Activated T-helper 17 cell treated with anti-CD3 and anti-CD28 coated beads, Interleukin-2, amount 50 U/mL, for 72 hours (primary cell): Measurements from ENCODE around the gene CDIPT. TPM values are rescaled to one million over a fixed set of nuclear protein-coding genes. Genes with fewer than 3 reads are reported as not detected.

ENCODE experiments used
- ATAC-seq: fragments of 150-1000 bp; cut with Tn5 transposase; replicated peaks from 2 replicates; pipeline ENCODE4 v1.10.0; 2021; ENCODE audit warnings: mild to moderate bottlenecking, moderate library complexity
- H3K27ac Mint-ChIP-seq: one replicate; pipeline ENCODE4 v1.8.0; 2022; ENCODE audit warnings: mixed read lengths
- H3K27me3 Mint-ChIP-seq: one replicate; pipeline ENCODE4 v1.8.0; 2022; ENCODE audit warnings: mixed read lengths
- H3K36me3 Mint-ChIP-seq: one replicate; pipeline ENCODE4 v1.8.0; 2022; ENCODE audit warnings: low read depth, mild to moderate bottlenecking, mixed read lengths
- H3K4me1 Mint-ChIP-seq: one replicate; pipeline ENCODE4 v1.8.0; 2022; ENCODE audit warnings: mixed read lengths
- H3K4me3 Mint-ChIP-seq: one replicate; pipeline ENCODE4 v1.8.0; 2022; ENCODE audit warnings: mild to moderate bottlenecking, mixed read lengths
- H3K9me3 Mint-ChIP-seq: one replicate; pipeline ENCODE4 v1.8.0; 2022; ENCODE audit warnings: mixed read lengths
- total RNA-seq, 2 donors: library from RNA; stranded (reverse); gene quantifications; one replicate each; pipeline ENCODE4 v1.2.3, GENCODE V29; 2022

Gene CDIPT
- total RNA-seq, 2 donors from 2014 or later = 36.1 to 45.9 TPM

GRCh38 chr16:29809031-29809747, 53.8 kb downstream of the CDIPT start:
- H3K36me3 Mint-ChIP-seq = peaks cover 56% of the 10 kb centered on the region
- peaks cover 29% of the 10 kb centered on the region for H3K4me1 Mint-ChIP-seq
- H3K27ac Mint-ChIP-seq = peak overlapping the region; percentile 98
- ATAC-seq = no peak
- no peaks in the 10 kb centered on the region for H3K9me3 Mint-ChIP-seq
- no peaks in the 10 kb centered on the region for H3K27me3 Mint-ChIP-seq
- H3K4me3 Mint-ChIP-seq = peak overlapping the region; percentile 97

Other genes with a start within 250 kb of the CDIPT start
- 100 to 1,000 TPM; 137 to 173 TPM for gene SPN, start 200.0 kb downstream of the CDIPT start, total RNA-seq
- 1 to 10 TPM; 3.2 to 4.3 TPM for gene QPRT, start 184.0 kb downstream of the CDIPT start, total RNA-seq
- 10 to 100 TPM; 15.9 to 23.5 TPM for gene C16orf54, start 117.2 kb downstream of the CDIPT start, total RNA-seq
- not detected for gene ZG16, start 85.0 kb downstream of the CDIPT start, total RNA-seq
- gene KIF22, start 72.5 kb downstream of the CDIPT start, total RNA-seq = 100 to 1,000 TPM; 122 to 139 TPM
- gene MAZ, start 56.7 kb downstream of the CDIPT start, total RNA-seq = 100 to 1,000 TPM; 239 to 288 TPM
- 1 to 10 TPM; 1.2 to 9.1 TPM for gene PRRT2, start 51.0 kb downstream of the CDIPT start, total RNA-seq
- gene PAGR1, start 47.1 kb downstream of the CDIPT start, total RNA-seq = 10 to 100 TPM; 26.8 to 26.9 TPM
- gene MVP, start 42.8 kb downstream of the CDIPT start, total RNA-seq = 100 to 1,000 TPM; 101 to 133 TPM
- gene SEZ6L2, start 36.3 kb upstream of the CDIPT start, total RNA-seq = under 1 TPM in 1 of 2 donors, not detected in 1; 0.56 TPM
- gene ASPHD1, start 37.3 kb upstream of the CDIPT start, total RNA-seq = 1 to 10 TPM; 3.1 to 3.5 TPM
- 10 to 100 TPM; 31.9 to 36.0 TPM for gene KCTD13, start 63.0 kb upstream of the CDIPT start, total RNA-seq
- 10 to 100 TPM; 55.2 to 70.8 TPM for gene TMEM219, start 98.9 kb upstream of the CDIPT start, total RNA-seq
- gene TAOK2, start 110.6 kb upstream of the CDIPT start, total RNA-seq = 10 to 100 TPM; 34.9 to 44.0 TPM
- gene HIRIP3, start 132.4 kb upstream of the CDIPT start, total RNA-seq = 10 to 100 TPM; 23.9 to 34.1 TPM
- gene INO80E, start 133.0 kb upstream of the CDIPT start, total RNA-seq = 100 to 1,000 TPM in 1 of 2 donors, 10 to 100 TPM in 1; 77.9 to 116 TPM
- gene DOC2A, start 147.8 kb upstream of the CDIPT start, total RNA-seq = 1 to 10 TPM in 1 of 2 donors, under 1 TPM in 1; 0.19 to 1.0 TPM
- not detected for gene C16orf92, start 160.0 kb upstream of the CDIPT start, total RNA-seq
- 1 to 10 TPM; 1.9 to 7.4 TPM for gene TLCD3B, start 168.0 kb upstream of the CDIPT start, total RNA-seq
- 1,000 to 10,000 TPM; 2,200 to 3,862 TPM for gene ALDOA, start 202.5 kb upstream of the CDIPT start, total RNA-seq
- 100 to 1,000 TPM; 111 to 147 TPM for gene PPP4C, start 212.8 kb upstream of the CDIPT start, total RNA-seq
- gene TBX6, start 228.7 kb upstream of the CDIPT start, total RNA-seq = 1 to 10 TPM; 1.1 to 3.7 TPM
- gene YPEL3, start 233.0 kb upstream of the CDIPT start, total RNA-seq = 100 to 1,000 TPM in 1 of 2 donors, 10 to 100 TPM in 1; 34.7 to 107 TPM